GM23338 (cell line): ENCODE results near the gene OR4D1. TPM values are rescaled to one million over a fixed set of nuclear protein-coding genes. Genes with fewer than 3 reads are reported as not detected.
"Not testable (repeated sequence)": the region's sequence is repeated elsewhere in the genome, so short reads cannot be mapped to it uniquely, and the experiment has no call there.

Experiments used
- ATAC-seq: fragments of 200-7000 bp; cut with Tn5 transposase; 3 replicates; pipeline ENCODE4 v1.9.1; 2020
- DNase-seq: peaks from one replicate; pipeline ENCODE4 v3.0.0-alpha.2; 2015; ENCODE audit warnings: low spot score
- H2AFZ ChIP-seq: fragments of 200-600 bp; sonication (generic); 2 replicates; pipeline ENCODE4 v1.8.0; 2016; ENCODE audit warnings: antibody characterized with exemption, mild to moderate bottlenecking, moderate library complexity
- H3F3A ChIP-seq: fragments of 200-600 bp; sonication (generic); replicated peaks from 2 replicates; pipeline ENCODE4 v1.8.0; 2017; ENCODE audit warnings: antibody characterized with exemption, mixed run types, low read depth
- H3K27ac ChIP-seq: fragments of 200-600 bp; sonication (generic); 2 replicates; pipeline ENCODE4 v1.6.1; 2016; ENCODE audit warnings: low read depth
- H3K27me3 ChIP-seq: fragments of 200-600 bp; sonication (generic); 2 replicates; pipeline ENCODE4 v1.8.0; 2016; ENCODE audit warnings: mild to moderate bottlenecking, mixed run types, moderate library complexity; ENCODE audit not compliant: insufficient read depth
- H3K36me3 ChIP-seq: fragments of 200-600 bp; sonication (generic); 2 replicates; pipeline ENCODE4 v1.8.0; 2016; ENCODE audit warnings: mild to moderate bottlenecking; ENCODE audit not compliant: insufficient read depth
- H3K4me1 ChIP-seq: fragments of 200-600 bp; sonication (generic); 2 replicates; pipeline ENCODE4 v1.8.0; 2016; ENCODE audit warnings: mild to moderate bottlenecking, moderate library complexity; ENCODE audit not compliant: insufficient read depth
- H3K4me2 ChIP-seq: fragments of 200-600 bp; sonication (generic); 2 replicates; pipeline ENCODE4 v1.7.1; 2017; ENCODE audit warnings: mixed run types
- H3K4me3 ChIP-seq: fragments of 200-600 bp; sonication (generic); 2 replicates; pipeline ENCODE4 v1.6.1; 2016; ENCODE audit warnings: mixed run types
- H3K79me2 ChIP-seq: fragments of 200-600 bp; sonication (generic); replicated peaks from 2 replicates; pipeline ENCODE4 v1.8.0; 2017; ENCODE audit warnings: mild to moderate bottlenecking; ENCODE audit not compliant: insufficient read depth
- H3K9me2 ChIP-seq: fragments of 200-600 bp; sonication (generic); 2 replicates; pipeline ENCODE4 v1.8.0; 2017; ENCODE audit not compliant: insufficient read depth
- H4K20me1 ChIP-seq: fragments of 200-600 bp; sonication (generic); replicated peaks from 2 replicates; pipeline ENCODE4 v1.8.0; 2017; ENCODE audit warnings: mild to moderate bottlenecking; ENCODE audit not compliant: insufficient read depth
- H3K27ac Mint-ChIP-seq: 2 replicates; pipeline ENCODE4 v1.8.0; 2020; ENCODE audit warnings: inconsistent platforms, mild to moderate bottlenecking, moderate library complexity, mixed read lengths
- H3K27me3 Mint-ChIP-seq: 3 replicates; pipeline ENCODE4 v1.8.0; 2022; ENCODE audit warnings: low read depth, mild to moderate bottlenecking, moderate library complexity, mixed read lengths, inconsistent platforms; ENCODE audit not compliant: insufficient read depth, poor library complexity
- H3K36me3 Mint-ChIP-seq: 3 replicates; pipeline ENCODE4 v1.8.0; 2021; ENCODE audit warnings: low read depth, mild to moderate bottlenecking, inconsistent platforms, moderate library complexity, mixed read lengths
- H3K4me1 Mint-ChIP-seq: 3 replicates; pipeline ENCODE4 v1.8.0; 2020; ENCODE audit warnings: mild to moderate bottlenecking, inconsistent platforms, mixed read lengths
- H3K4me3 Mint-ChIP-seq: 3 replicates; pipeline ENCODE4 v1.8.0; 2021; ENCODE audit warnings: moderate library complexity, mild to moderate bottlenecking, inconsistent platforms, mixed read lengths
- H3K9me3 Mint-ChIP-seq: 3 replicates; pipeline ENCODE4 v1.8.0; 2020; ENCODE audit warnings: moderate library complexity, mild to moderate bottlenecking, inconsistent platforms, mixed read lengths
- EZH2phosphoT487 ChIP-seq: fragments of 200-600 bp; sonication (generic); IDR thresholded peaks from one replicate; pipeline ENCODE4 v1.8.1; 2018; ENCODE audit warnings: antibody characterized with exemption; ENCODE audit not compliant: unreplicated experiment
- JUNB ChIP-seq: IDR thresholded peaks from one replicate; pipeline ENCODE4 v1.6.1; 2016; ENCODE audit warnings: antibody characterized with exemption; ENCODE audit not compliant: unreplicated experiment
- NANOG ChIP-seq: IDR thresholded peaks from 2 replicates; pipeline ENCODE4 v1.6.1; 2016; ENCODE audit warnings: antibody characterized with exemption, borderline replicate concordance
- POLR2AphosphoS5 ChIP-seq: IDR thresholded peaks from 2 replicates; pipeline ENCODE4 v1.6.1; 2016; ENCODE audit warnings: antibody characterized with exemption, low read depth
- ZNF114 ChIP-seq: fragments of 250-450 bp; sonication (Bioruptor Pico); IDR thresholded peaks from 2 replicates; pipeline ENCODE4 v1.5.0; 2020; ENCODE audit warnings: mild to moderate bottlenecking, moderate library complexity
- ZNF331 ChIP-seq: fragments of 250-450 bp; sonication (Bioruptor Pico); IDR thresholded peaks from 2 replicates; pipeline ENCODE4 v1.5.0; 2020; ENCODE audit warnings: low read depth, mild to moderate bottlenecking, moderate library complexity
- polyA plus RNA-seq: library from polyadenylated mRNA; unstranded; fragments of >200 nt; fragmentation: Nextera tagmentation; extraction: Ambion mirVana; gene quantifications from 2 replicates; pipeline ENCODE4 v1.2.1, GENCODE V29; 2016
- total RNA-seq: library from RNA; depleted of rRNA; stranded (reverse); fragments of >200 nt; shearing (Covaris generic); gene quantifications from 2 replicates; pipeline ENCODE4 v1.2.3, GENCODE V29; 2014
- TF ChIP-seq, protein P1 (sequence below): IDR thresholded peaks from one replicate; pipeline ENCODE4 v1.6.1; 2018; ENCODE audit warnings: antibody characterized with exemption; ENCODE audit not compliant: unreplicated experiment
- TF ChIP-seq, protein P2 (sequence below), 2 experiments: fragments of 200-600 bp in 1 of 2; sonication (generic) in 1 of 2; conservative IDR thresholded peaks; 2 replicates each; pipeline versions ENCODE4 v1.5.1 to v1.6.1; 2016 to 2017; ENCODE audit warnings: antibody characterized with exemption in 2 of 2, low read depth in 2 of 2, mild to moderate bottlenecking in 2 of 2, moderate library complexity in 1 of 2

OR4D1 gene
- total and polyA plus RNA-seq, 2 experiments from 2014 or later = 0.10 to 0.50 TPM

DNA sequence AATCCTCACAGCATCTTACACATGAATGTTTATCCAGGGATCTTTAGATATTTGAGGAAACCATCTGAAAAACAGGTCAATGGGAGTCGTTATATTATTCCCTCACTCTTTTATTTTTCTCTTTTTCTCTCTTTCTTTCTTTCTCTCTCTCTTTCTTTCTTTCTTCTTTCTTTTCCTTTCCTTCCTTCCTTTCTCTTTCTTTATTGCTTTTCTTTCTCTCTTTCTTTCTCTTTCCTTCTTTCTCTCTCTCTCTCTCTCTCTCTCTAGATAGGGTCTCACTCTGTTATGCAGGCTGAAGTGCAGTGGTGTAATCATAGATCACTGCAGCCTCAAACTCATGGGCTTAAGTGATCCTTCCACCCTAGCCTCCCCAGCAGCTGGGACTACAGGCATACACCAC lies 20.3 kb upstream of the OR4D1 start:
- Histone ChIP-seq H3K4me1 (no peaks in the 10 kb centered on the region), H3K27me3 (peaks cover 6% of the 10 kb centered on the region; the same call in 1 of the 2 replicates), H3F3A (no peaks in the 10 kb centered on the region), H2AFZ (no peak overlapping the region), H3K79me2 (no peaks in the 10 kb centered on the region), H3K9me2 (no peaks in the 10 kb centered on the region), H3K4me3 (no peak overlapping the region), H4K20me1 (no peaks in the 10 kb centered on the region), H3K27ac (no peak overlapping the region), H3K4me2 (no peak overlapping the region), H3K36me3 (no peaks in the 10 kb centered on the region)
- ATAC-seq (no peak), DNase-seq (no peak)
- H3K4me3 Mint-ChIP-seq = no peak overlapping the region
- H3K4me1 Mint-ChIP-seq = no peaks in the 10 kb centered on the region
- H3K27ac Mint-ChIP-seq = no peak overlapping the region
- no peak for TF ChIP-seq JUNB
- TF ChIP-seq ZNF331 (CRISPR knock-in tag) = no peak
- TF ChIP-seq, protein P1, sequence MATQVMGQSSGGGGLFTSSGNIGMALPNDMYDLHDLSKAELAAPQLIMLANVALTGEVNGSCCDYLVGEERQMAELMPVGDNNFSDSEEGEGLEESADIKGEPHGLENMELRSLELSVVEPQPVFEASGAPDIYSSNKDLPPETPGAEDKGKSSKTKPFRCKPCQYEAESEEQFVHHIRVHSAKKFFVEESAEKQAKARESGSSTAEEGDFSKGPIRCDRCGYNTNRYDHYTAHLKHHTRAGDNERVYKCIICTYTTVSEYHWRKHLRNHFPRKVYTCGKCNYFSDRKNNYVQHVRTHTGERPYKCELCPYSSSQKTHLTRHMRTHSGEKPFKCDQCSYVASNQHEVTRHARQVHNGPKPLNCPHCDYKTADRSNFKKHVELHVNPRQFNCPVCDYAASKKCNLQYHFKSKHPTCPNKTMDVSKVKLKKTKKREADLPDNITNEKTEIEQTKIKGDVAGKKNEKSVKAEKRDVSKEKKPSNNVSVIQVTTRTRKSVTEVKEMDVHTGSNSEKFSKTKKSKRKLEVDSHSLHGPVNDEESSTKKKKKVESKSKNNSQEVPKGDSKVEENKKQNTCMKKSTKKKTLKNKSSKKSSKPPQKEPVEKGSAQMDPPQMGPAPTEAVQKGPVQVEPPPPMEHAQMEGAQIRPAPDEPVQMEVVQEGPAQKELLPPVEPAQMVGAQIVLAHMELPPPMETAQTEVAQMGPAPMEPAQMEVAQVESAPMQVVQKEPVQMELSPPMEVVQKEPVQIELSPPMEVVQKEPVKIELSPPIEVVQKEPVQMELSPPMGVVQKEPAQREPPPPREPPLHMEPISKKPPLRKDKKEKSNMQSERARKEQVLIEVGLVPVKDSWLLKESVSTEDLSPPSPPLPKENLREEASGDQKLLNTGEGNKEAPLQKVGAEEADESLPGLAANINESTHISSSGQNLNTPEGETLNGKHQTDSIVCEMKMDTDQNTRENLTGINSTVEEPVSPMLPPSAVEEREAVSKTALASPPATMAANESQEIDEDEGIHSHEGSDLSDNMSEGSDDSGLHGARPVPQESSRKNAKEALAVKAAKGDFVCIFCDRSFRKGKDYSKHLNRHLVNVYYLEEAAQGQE = no peak
- no peak for TF ChIP-seq NANOG
- TF ChIP-seq ZNF114 (CRISPR knock-in tag) = no peak
- TF ChIP-seq POLR2AphosphoS5 = no peak
- TF ChIP-seq EZH2phosphoT487 = no peak
- peaks cover 3% of the 10 kb centered on the region for H3K27me3 Mint-ChIP-seq
- H3K9me3 Mint-ChIP-seq = no peaks in the 10 kb centered on the region
- H3K36me3 Mint-ChIP-seq = no peaks in the 10 kb centered on the region

DNA sequence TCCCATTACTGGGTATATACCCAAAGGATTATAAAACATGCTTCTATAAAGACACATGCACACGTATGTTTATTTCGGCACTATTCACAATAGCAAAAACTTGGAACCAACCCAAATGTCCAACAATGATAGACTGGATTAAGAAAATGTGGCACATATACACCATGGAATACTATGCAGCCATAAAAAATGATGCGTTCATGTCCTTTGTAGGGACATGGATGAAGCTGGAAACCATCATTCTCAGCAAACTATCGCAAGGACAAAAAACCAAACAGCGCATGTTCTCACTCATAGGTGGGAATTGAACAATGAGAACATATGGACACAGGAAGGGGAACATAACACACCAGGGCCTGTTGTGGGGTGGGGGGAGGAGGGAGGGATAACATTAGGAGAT lies 15.5 kb upstream of the OR4D1 start:
- H3K4me1 Mint-ChIP-seq, H3K9me2 ChIP-seq, H3K4me1 ChIP-seq, H3K4me3 ChIP-seq, H3K4me2 ChIP-seq, H3K4me3 Mint-ChIP-seq, ATAC-seq, H3K27ac ChIP-seq, DNase-seq, H4K20me1 ChIP-seq, H3K36me3 Mint-ChIP-seq, H2AFZ ChIP-seq, H3K79me2 ChIP-seq, H3K9me3 Mint-ChIP-seq, H3K27ac Mint-ChIP-seq, H3K27me3 Mint-ChIP-seq, H3F3A ChIP-seq, H3K36me3 ChIP-seq, H3K27me3 ChIP-seq: not testable (repeated sequence)

DNA sequence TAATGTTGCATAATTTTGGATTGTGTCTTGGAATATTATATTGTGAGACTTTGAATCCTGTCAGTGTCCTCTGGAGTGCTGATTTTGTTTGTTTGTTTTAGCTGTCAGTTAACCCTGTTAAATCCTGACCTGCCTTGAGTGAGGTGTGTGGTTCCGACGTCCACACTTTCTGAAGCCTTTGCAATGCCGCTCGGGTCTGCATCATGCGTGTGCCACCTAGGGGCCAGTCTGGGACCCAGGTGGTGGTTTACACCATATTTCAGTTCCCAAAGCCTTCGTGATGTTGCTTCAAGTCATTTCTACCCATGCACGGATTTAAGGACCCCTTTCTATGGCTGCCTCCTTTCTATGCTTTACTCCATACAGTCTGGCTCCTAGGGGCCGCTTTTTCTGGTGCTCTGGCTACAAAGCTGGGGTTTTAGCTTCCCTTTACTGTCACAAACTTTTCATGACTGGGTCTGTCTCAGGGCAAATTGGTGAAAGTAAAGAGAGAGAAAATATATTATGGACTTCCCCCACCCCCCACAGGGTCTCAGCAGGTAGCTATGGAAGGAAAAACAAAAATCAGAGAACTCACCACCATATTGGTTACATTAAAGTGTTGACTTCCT lies 11.4 kb upstream of the OR4D1 start:
- DNase-seq = peak; percentile 62
- Histone ChIP-seq H3K4me1 (no peaks in the 10 kb centered on the region), H3K27ac (no peak overlapping the region), H2AFZ (no peak overlapping the region), H4K20me1 (no peaks in the 10 kb centered on the region), H3K79me2 (no peaks in the 10 kb centered on the region), H3K9me2 (peaks cover 3% of the 10 kb centered on the region; the same call in 1 of the 2 replicates), H3K4me2 (no peak overlapping the region), H3K27me3 (no peaks in the 10 kb centered on the region), H3F3A (no peaks in the 10 kb centered on the region), H3K4me3 (no peak overlapping the region), H3K36me3 (no peaks in the 10 kb centered on the region)
- TF ChIP-seq, protein P2, sequence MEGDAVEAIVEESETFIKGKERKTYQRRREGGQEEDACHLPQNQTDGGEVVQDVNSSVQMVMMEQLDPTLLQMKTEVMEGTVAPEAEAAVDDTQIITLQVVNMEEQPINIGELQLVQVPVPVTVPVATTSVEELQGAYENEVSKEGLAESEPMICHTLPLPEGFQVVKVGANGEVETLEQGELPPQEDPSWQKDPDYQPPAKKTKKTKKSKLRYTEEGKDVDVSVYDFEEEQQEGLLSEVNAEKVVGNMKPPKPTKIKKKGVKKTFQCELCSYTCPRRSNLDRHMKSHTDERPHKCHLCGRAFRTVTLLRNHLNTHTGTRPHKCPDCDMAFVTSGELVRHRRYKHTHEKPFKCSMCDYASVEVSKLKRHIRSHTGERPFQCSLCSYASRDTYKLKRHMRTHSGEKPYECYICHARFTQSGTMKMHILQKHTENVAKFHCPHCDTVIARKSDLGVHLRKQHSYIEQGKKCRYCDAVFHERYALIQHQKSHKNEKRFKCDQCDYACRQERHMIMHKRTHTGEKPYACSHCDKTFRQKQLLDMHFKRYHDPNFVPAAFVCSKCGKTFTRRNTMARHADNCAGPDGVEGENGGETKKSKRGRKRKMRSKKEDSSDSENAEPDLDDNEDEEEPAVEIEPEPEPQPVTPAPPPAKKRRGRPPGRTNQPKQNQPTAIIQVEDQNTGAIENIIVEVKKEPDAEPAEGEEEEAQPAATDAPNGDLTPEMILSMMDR (conservative IDR thresholded peaks at IDR 0.05; ENCODE audit: low read depth in 2 of 2) = peak; percentile 52 to 73
- TF ChIP-seq JUNB = no peak
- peaks cover 4% of the 10 kb centered on the region; the same call in 1 of the 3 replicates for H3K36me3 Mint-ChIP-seq
- peak; percentile 93 for ATAC-seq
- H3K9me3 Mint-ChIP-seq = peaks cover 8% of the 10 kb centered on the region
- no peaks in the 10 kb centered on the region for H3K27me3 Mint-ChIP-seq
- H3K27ac Mint-ChIP-seq = no peak overlapping the region
- H3K4me1 Mint-ChIP-seq = peaks cover 8% of the 10 kb centered on the region; the same call in 2 of the 3 replicates
- H3K4me3 Mint-ChIP-seq = no peak overlapping the region
